Measurements from ENCODE around the gene CARS2. TPM values are rescaled to one million over a fixed set of nuclear protein-coding genes. Genes with fewer than 3 reads are reported as not detected.

CARS2 gene
- total RNA-seq, 1 donor from 2014 or later: 102 TPM

DNA sequence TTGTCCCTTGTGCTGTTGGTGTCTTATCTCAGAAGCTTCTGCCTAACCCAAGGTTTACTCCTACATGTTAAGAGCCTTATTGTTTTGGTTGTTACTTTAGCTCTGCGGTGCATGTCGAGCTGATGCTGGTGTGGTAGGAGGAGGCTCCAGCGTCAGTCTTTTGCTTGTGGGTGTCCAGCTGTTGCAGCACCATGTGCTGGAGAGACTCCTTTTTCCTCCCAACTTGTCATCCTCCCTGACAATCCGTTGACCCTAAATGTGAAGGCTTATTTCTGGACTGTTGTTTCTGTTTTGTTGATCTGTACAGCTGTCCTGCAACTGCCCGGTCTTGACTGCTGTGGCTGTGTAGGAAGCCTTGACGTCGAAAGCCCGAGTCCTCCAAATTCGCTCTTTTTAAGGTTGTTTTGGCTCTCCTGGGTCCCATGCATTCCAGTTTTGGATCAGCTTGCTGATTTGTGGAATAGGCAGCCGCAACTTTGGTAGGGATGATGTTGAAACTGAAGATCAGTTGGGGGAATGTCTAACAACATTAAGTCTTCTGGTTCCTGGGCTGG lies 75.3 kb downstream of the CARS2 start:
- TF ChIP-seq, protein P1, sequence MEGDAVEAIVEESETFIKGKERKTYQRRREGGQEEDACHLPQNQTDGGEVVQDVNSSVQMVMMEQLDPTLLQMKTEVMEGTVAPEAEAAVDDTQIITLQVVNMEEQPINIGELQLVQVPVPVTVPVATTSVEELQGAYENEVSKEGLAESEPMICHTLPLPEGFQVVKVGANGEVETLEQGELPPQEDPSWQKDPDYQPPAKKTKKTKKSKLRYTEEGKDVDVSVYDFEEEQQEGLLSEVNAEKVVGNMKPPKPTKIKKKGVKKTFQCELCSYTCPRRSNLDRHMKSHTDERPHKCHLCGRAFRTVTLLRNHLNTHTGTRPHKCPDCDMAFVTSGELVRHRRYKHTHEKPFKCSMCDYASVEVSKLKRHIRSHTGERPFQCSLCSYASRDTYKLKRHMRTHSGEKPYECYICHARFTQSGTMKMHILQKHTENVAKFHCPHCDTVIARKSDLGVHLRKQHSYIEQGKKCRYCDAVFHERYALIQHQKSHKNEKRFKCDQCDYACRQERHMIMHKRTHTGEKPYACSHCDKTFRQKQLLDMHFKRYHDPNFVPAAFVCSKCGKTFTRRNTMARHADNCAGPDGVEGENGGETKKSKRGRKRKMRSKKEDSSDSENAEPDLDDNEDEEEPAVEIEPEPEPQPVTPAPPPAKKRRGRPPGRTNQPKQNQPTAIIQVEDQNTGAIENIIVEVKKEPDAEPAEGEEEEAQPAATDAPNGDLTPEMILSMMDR (IDR thresholded peaks at IDR 0.05; ENCODE audit: partially characterized antibody, unreplicated experiment): no peak
- Mint-ChIP-seq H3K9me3 (ENCODE audit: unreplicated experiment) (peaks cover 8% of the 10 kb centered on the region), H3K27ac (ENCODE audit: unreplicated experiment) (no peak overlapping the region), H3K4me1 (ENCODE audit: low read depth, unreplicated experiment) (peaks cover 39% of the 10 kb centered on the region), H3K27me3 (ENCODE audit: unreplicated experiment) (peaks cover 5% of the 10 kb centered on the region), H3K4me3 (ENCODE audit: unreplicated experiment) (no peak overlapping the region), H3K36me3 (ENCODE audit: unreplicated experiment) (no peaks in the 10 kb centered on the region)
- DNase-seq: no peak

DNA sequence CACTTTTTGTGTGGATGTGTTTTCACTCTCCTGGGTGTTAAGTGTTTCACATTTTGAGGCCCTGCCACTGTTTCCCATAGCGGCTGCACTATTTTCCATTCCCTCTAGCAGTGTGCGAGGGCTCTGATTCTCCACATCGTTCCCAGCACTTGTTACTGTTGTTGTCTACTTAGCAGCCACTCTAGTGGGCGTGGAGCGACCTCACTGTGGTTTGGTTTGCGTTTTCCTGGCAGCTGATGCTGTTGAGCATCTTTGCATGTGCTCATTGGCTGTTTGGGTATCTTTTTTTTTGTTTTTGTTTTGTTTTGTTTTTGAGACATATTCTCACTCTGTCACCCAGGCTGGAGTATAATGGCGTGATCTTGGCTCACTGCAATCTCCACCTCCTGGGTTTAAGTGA lies 76.2 kb downstream of the CARS2 start:
- Mint-ChIP-seq H3K4me3 (ENCODE audit: unreplicated experiment) (no peak overlapping the region), H3K4me1 (ENCODE audit: low read depth, unreplicated experiment) (peaks cover 41% of the 10 kb centered on the region), H3K27ac (ENCODE audit: unreplicated experiment) (no peak overlapping the region), H3K27me3 (ENCODE audit: unreplicated experiment) (peaks cover 6% of the 10 kb centered on the region), H3K9me3 (ENCODE audit: unreplicated experiment) (peaks cover 8% of the 10 kb centered on the region), H3K36me3 (ENCODE audit: unreplicated experiment) (no peaks in the 10 kb centered on the region)
- DNase-seq: no peak
- TF ChIP-seq, protein P1 (IDR thresholded peaks at IDR 0.05; ENCODE audit: partially characterized antibody, unreplicated experiment): no peak

DNA sequence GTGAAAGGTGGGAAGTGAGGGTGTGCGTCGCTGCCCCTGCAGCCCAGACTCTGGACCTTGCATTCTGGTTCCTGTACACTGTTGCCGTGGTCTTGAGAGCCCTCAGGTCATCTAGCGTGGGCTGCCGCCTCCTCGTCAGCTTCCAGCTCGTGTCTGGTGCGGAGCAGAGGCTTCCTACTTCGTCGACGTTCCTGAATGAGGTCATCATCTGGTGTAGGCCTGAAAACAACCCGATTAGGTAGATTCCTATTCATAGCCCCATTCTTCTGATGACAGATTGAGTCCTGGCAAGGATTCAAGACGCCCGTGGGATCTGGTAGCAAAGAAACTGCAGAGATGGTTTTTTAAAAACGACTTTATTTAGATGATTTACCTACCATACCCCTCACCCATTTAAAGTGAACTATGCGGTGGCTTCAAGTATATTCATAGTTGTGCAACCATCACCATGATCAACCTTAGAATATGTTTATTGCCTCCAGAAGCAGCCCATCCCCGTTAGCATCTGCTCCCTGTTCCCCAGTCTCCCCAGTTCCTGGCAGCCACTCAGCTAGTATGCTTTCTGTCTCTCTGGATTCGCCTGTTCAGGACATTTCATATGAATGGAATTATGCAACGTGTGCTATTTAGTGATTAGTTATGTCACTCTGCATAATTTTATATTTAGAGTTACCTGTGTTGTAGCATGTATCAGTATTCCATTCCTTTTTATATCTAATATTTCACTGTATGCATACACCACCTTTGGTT lies 76.8 kb downstream of the CARS2 start:
- Mint-ChIP-seq H3K4me1 (ENCODE audit: low read depth, unreplicated experiment) (peaks cover 40% of the 10 kb centered on the region), H3K27ac (ENCODE audit: unreplicated experiment) (peak overlapping the region; percentile 79), H3K4me3 (ENCODE audit: unreplicated experiment) (peak overlapping the region; percentile 32), H3K9me3 (ENCODE audit: unreplicated experiment) (peaks cover 8% of the 10 kb centered on the region), H3K36me3 (ENCODE audit: unreplicated experiment) (no peaks in the 10 kb centered on the region), H3K27me3 (ENCODE audit: unreplicated experiment) (peaks cover 6% of the 10 kb centered on the region)
- no peak for DNase-seq
- TF ChIP-seq, protein P1 (IDR thresholded peaks at IDR 0.05; ENCODE audit: partially characterized antibody, unreplicated experiment): no peak

DNA sequence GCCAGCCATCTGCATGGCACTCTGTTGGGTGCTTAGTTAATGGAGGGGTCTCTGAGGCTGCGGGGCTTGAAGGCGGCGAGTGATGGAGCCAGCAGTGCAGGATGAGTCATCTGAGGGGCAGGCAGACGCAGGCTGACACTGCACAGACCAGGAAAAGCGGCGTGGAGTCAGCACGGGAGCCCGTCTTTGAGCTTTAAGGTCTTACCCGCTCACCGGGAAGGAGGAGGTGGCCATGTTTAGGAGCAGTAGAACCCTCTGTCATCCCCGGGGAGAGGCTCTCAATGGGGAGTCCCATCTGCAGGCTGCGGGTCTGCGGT lies 77.5 kb downstream of the CARS2 start:
- TF ChIP-seq, protein P1 (IDR thresholded peaks at IDR 0.05; ENCODE audit: partially characterized antibody, unreplicated experiment): no peak
- Mint-ChIP-seq H3K4me3 (ENCODE audit: unreplicated experiment) (peak overlapping the region; percentile 6), H3K36me3 (ENCODE audit: unreplicated experiment) (no peaks in the 10 kb centered on the region), H3K4me1 (ENCODE audit: low read depth, unreplicated experiment) (peaks cover 37% of the 10 kb centered on the region), H3K27me3 (ENCODE audit: unreplicated experiment) (peaks cover 2% of the 10 kb centered on the region), H3K27ac (ENCODE audit: unreplicated experiment) (peak overlapping the region; percentile 79), H3K9me3 (ENCODE audit: unreplicated experiment) (peaks cover 2% of the 10 kb centered on the region)
- DNase-seq: peak; percentile 47

DNA sequence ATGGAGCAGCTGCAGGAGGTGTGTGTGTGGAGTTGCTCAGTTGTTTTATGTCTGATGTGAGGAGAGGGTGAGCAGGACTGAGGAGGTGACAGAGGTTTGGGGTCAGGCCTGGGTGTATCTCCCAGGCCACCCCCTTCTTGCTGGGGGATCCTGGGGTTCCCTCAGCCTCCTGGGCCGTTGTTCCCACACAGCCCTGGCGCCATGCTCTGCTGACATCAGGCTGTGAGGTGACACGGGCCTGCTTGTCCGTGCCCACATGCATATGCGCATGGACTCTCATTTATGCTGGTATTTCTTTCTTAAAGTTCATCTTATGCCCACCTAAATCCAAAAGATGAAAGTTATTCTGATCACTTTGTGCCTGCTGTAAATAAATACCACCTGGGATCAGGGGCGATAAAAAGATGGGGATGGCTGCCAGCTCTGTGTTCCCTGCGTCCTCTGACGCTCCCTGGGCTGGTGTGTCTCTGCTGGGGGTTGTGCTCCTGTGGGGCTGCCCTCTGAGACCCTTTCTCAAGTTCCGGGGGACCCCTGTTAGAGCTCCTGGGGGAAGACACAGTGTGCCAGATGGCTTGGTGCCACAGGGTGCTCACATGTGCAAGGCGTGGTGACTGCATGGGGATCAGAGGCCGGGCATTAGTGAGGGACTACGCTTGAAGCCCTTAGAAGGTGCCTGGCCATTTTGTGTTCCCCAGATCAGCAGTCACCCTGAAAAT lies 78.0 kb downstream of the CARS2 start:
- DNase-seq: no peak
- Mint-ChIP-seq H3K36me3 (ENCODE audit: unreplicated experiment) (peaks cover 2% of the 10 kb centered on the region), H3K4me1 (ENCODE audit: low read depth, unreplicated experiment) (peaks cover 37% of the 10 kb centered on the region), H3K27ac (ENCODE audit: unreplicated experiment) (peak overlapping the region; percentile 79), H3K9me3 (ENCODE audit: unreplicated experiment) (peaks cover 2% of the 10 kb centered on the region), H3K27me3 (ENCODE audit: unreplicated experiment) (peaks cover 2% of the 10 kb centered on the region), H3K4me3 (ENCODE audit: unreplicated experiment) (peak overlapping the region; percentile 6)
- TF ChIP-seq, protein P1 (IDR thresholded peaks at IDR 0.05; ENCODE audit: partially characterized antibody, unreplicated experiment): no peak
